HepG2 (cell line): ENCODE measurements around the gene DUSP8. TPM values are rescaled to one million over a fixed set of nuclear protein-coding genes. Genes with fewer than 3 reads are reported as not detected.
A peak's percentile ranks its signal among the peaks of the same experiment; 100 is the strongest.

Experiments used
- DRAP1 ChIP-seq: IDR thresholded peaks from 2 replicates; pipeline ENCODE4 v1.6.1; 2016; ENCODE audit warnings: missing genetic modification reagents, missing compliant biosample characterization
- HMGXB3 ChIP-seq: sonication (generic); formaldehyde crosslinking; IDR thresholded peaks from 2 replicates; pipeline ENCODE4 v1.4.0; 2020; ENCODE audit warnings: missing genetic modification reagents, borderline replicate concordance
- NR0B2 ChIP-seq: sonication (generic); formaldehyde crosslinking; IDR thresholded peaks from 2 replicates; pipeline ENCODE4 v1.4.0; 2020; ENCODE audit warnings: mild to moderate bottlenecking, missing genetic modification reagents
- PATZ1 ChIP-seq: sonication (generic); formaldehyde crosslinking; IDR thresholded peaks from 2 replicates; pipeline ENCODE4 v1.4.0; 2020; ENCODE audit warnings: missing genetic modification reagents
- PAWR ChIP-seq: sonication (generic); formaldehyde crosslinking; IDR thresholded peaks from 2 replicates; pipeline ENCODE4 v1.4.0; 2020; ENCODE audit warnings: missing genetic modification reagents, mild to moderate bottlenecking, borderline replicate concordance
- SALL2 ChIP-seq: sonication (generic); formaldehyde crosslinking; IDR thresholded peaks from 2 replicates; pipeline ENCODE4 v1.8.1; 2023; ENCODE audit warnings: mild to moderate bottlenecking, missing genetic modification reagents, inconsistent platforms
- ZBTB7B ChIP-seq: sonication (generic); formaldehyde crosslinking; IDR thresholded peaks from 2 replicates; pipeline ENCODE4 v1.4.0; 2020; ENCODE audit warnings: missing genetic modification reagents
- ZIK1 ChIP-seq: sonication (generic); formaldehyde crosslinking; IDR thresholded peaks from 2 replicates; pipeline ENCODE4 v1.5.0; 2020; ENCODE audit warnings: mild to moderate bottlenecking, low read depth, missing genetic modification reagents, borderline replicate concordance
- polyA plus RNA-seq, 8 experiments: library from polyadenylated mRNA; depleted of rRNA in 3 of 8; stranded (reverse) in 7 of 8; unstranded in 1 of 8; fragments of >200 nt; fragmentation: Illumina TruSeq in 4 of 8; extraction: Trizol in 4 of 8; gene quantifications; 2 replicates each; pipeline versions ENCODE4 v1.2.1 to v1.2.3, GENCODE V29; 2011 to 2016; ENCODE audit warnings: low read depth in 4 of 8, missing spikeins in 1 of 8, mixed read lengths in 1 of 8; ENCODE audit not compliant: insufficient read depth in 1 of 8
- total RNA-seq, 5 experiments: library from RNA; depleted of rRNA; stranded (reverse); fragments of >200 nt; fragmentation: Illumina TruSeq; extraction: Trizol; gene quantifications; 2 replicates each; pipeline ENCODE4 v1.2.3, GENCODE V29; 2016; ENCODE audit warnings: low read depth in 1 of 5
- TF ChIP-seq, protein P1 (sequence below): IDR thresholded peaks from 2 replicates; pipeline ENCODE4 v1.6.1; 2018; ENCODE audit warnings: missing genetic modification reagents, mild to moderate bottlenecking, missing compliant biosample characterization
- TF ChIP-seq, protein P2 (sequence below): sonication (generic); formaldehyde crosslinking; IDR thresholded peaks from 2 replicates; pipeline ENCODE4 v1.8.0; 2022; ENCODE audit warnings: missing genetic modification reagents, low read depth, mild to moderate bottlenecking, borderline replicate concordance
- TF ChIP-seq, protein P3 (sequence below): sonication (generic); formaldehyde crosslinking; IDR thresholded peaks from 2 replicates; pipeline ENCODE4 v1.4.0; 2020; ENCODE audit warnings: low read depth, mild to moderate bottlenecking, missing genetic modification reagents

The DUSP8 gene
- total and polyA plus RNA-seq, 2 of the 13 experiments (the other 11 are each of a cell fraction or from before 2014, with no cell fraction given), result 1.8 to 8.0 TPM

- TF ChIP-seq PAWR, result no peak
- TF ChIP-seq PATZ1 (CRISPR knock-in tag), result peak; percentile 82
- TF ChIP-seq DRAP1 (CRISPR knock-in tag), result no peak
- TF ChIP-seq ZBTB7B, result no peak
- TF ChIP-seq, protein P1, sequence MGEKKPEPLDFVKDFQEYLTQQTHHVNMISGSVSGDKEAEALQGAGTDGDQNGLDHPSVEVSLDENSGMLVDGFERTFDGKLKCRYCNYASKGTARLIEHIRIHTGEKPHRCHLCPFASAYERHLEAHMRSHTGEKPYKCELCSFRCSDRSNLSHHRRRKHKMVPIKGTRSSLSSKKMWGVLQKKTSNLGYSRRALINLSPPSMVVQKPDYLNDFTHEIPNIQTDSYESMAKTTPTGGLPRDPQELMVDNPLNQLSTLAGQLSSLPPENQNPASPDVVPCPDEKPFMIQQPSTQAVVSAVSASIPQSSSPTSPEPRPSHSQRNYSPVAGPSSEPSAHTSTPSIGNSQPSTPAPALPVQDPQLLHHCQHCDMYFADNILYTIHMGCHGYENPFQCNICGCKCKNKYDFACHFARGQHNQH (CRISPR knock-in tag), result no peak
- no peak for TF ChIP-seq SALL2 (CRISPR knock-in tag)
- TF ChIP-seq, protein P2, sequence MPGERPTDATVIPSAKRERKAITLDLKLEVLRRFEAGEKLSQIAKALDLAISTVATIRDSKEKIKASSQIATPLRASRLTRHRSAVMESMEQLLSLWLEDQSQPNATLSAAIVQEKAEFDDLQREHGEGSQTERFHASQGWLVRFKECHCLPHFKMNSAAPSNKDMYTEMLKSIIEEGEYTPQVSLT (CRISPR knock-in tag), result no peak
- TF ChIP-seq, protein P3, sequence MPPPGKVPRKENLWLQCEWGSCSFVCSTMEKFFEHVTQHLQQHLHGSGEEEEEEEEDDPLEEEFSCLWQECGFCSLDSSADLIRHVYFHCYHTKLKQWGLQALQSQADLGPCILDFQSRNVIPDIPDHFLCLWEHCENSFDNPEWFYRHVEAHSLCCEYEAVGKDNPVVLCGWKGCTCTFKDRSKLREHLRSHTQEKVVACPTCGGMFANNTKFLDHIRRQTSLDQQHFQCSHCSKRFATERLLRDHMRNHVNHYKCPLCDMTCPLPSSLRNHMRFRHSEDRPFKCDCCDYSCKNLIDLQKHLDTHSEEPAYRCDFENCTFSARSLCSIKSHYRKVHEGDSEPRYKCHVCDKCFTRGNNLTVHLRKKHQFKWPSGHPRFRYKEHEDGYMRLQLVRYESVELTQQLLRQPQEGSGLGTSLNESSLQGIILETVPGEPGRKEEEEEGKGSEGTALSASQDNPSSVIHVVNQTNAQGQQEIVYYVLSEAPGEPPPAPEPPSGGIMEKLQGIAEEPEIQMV (CRISPR knock-in tag), result no peak
- TF ChIP-seq ZIK1 (CRISPR knock-in tag), result no peak
- TF ChIP-seq HMGXB3 (CRISPR knock-in tag), result no peak
- TF ChIP-seq NR0B2, result no peak
Observed at GRCh38 chr11:1546536-1547466, 25.3 kb downstream of the DUSP8 start (continued).
